ENCODE data around the gene SLC6A11.

SLC6A11 gene

DNA sequence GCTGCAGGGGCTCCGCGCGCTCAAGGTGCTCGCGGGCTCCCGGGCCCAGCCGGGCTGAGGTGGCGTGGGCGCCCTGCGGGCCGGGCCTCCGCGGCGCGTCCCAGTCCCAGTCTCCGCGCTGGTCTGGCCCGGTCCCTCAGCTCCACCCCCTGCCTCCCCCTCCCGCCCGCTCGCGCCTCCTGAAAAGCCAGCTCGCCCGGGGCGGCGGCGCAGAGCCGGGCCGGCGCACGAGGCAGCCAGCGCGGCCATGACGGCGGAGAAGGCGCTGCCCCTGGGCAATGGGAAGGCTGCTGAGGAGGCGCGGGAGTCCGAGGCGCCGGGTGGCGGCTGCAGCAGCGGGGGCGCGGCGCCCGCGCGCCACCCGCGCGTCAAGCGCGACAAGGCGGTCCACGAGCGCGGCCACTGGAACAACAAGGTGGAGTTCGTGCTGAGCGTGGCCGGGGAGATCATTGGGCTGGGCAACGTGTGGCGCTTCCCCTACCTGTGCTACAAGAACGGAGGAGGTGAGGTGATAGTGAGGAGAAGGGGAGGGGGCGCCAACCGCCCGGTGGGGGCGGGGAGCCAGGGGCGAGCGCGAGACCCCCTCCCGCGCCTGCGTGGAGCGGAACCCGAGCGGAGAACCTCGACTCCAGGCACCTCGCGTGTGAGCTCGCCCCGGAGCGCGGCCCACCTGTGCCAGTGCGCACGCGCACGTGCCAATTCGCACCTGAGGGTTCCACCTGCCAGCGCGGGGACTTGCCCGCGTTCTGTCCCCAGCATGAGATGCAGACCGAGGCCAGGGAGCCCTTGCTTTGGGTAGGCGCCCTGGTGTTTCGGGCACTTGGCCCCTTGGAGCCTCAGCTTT lies at the start of gene SLC6A11:
SLC6A11 (plus strand) TSS at position 210 of the 844 bp plus-strand sequence; CDS start at position 248, 38 bp downstream.
- DNase-seq: no peak

DNA sequence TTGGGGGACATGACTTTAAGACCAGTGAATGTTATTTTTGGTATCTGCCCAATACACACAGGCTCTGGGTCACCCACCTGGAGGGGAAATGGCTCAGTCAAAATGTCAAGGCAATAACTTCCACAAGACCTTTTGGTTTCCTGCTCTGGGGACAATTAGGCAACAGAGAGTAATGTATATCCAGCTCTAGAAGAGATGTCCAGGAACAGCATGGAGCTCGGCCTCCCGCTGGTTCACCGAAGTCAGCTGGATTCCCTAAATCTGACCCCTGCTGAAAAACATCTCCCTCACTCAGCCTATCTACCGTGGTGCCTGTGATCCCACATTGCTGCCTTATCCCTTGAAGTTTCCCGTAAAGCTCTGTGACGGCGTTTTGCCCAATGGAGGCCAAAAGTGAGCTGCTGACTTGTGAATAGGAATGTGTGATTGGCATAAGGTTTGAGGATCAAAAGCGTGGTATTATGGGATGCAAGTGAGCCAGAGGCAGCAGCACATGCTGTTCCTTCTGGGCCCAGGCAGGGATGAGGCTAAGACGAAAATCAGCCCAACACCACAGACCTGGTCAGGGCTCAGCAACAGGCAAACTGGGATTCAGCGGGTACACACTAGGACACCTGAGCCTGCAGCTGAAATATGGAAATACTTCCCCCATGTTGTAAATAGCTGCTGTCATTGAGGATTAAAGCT lies 47.2 kb upstream of the SLC6A11 start:
- DNase-seq: no peak

DNA sequence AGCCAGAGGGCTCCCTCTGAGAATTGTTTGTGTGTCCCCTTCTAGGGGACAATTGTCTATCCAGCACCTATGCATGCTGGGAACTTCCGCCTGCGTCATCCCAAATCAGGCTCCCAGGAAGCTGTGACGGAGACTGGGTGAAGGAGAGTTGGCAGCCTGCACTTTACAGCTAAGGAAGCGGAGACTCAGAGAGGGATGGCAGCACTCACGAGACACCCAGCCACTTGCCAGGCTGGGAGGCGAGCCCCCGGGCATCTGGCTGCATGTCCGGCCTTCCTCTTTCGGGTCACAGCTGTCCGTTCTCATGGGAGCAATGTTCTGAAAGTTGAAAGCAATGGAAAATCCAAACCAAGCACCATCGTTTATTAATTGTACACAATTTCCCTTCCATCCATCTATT lies 45.5 kb upstream of the SLC6A11 start:
- DNase-seq: no peak

DNA sequence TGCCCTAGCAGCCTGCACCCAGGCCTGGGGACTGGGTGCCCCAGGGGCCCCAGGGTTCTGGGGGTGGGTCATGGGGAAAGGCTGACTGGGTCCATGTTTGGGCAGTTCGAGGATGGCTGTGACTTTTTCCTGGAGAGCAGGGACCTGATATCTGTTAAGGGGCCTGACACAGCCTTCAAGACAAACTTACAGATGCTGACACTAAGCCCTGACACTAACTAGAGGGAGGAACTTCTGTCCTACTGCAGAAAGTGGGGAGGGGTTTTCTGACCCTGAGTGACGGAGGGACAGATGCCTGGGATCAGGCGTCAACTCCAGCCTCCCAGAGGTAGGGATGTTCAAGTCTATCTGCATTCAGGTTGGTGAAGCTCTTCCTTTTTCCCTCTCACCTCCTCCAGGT lies 45.0 kb upstream of the SLC6A11 start:
- no peak for DNase-seq

DNA sequence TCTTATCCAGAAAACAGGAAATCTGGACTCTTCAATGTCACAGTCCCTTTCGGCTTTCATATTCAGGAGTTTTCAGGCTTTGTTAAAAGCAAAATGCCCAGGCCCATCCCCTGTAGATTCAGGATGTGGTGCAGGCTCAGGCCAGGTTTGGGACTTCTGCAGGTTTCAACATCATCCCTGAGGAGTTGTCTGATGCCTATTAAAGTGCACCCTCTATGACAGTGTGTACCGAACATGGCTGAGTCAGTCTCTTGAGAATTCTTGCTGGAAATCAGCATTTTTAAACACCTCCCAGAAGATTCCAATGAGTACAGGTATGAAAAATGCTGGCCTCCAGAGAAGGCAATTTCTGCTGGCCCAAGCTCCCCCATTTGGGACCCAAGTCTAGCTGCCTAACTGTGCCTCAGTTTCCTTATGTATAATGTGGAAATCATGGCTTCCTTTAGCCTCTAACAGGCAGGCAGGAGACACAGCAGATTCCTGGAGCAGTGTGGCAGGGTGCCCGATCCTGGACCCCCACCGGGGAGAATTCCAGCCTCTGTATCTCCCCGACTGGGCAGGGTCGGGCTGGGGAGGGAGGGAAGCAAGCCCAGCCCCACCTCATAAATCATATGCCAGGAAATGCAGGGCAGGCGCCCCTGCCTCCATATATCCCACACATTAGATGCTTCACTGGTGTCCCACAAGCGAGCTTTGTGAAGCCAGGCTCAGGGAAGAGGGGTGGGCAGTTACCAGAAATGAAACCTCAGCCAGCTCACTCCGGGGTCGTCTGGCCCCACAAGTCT lies 44.4 kb upstream of the SLC6A11 start:
- no peak for DNase-seq

DNA sequence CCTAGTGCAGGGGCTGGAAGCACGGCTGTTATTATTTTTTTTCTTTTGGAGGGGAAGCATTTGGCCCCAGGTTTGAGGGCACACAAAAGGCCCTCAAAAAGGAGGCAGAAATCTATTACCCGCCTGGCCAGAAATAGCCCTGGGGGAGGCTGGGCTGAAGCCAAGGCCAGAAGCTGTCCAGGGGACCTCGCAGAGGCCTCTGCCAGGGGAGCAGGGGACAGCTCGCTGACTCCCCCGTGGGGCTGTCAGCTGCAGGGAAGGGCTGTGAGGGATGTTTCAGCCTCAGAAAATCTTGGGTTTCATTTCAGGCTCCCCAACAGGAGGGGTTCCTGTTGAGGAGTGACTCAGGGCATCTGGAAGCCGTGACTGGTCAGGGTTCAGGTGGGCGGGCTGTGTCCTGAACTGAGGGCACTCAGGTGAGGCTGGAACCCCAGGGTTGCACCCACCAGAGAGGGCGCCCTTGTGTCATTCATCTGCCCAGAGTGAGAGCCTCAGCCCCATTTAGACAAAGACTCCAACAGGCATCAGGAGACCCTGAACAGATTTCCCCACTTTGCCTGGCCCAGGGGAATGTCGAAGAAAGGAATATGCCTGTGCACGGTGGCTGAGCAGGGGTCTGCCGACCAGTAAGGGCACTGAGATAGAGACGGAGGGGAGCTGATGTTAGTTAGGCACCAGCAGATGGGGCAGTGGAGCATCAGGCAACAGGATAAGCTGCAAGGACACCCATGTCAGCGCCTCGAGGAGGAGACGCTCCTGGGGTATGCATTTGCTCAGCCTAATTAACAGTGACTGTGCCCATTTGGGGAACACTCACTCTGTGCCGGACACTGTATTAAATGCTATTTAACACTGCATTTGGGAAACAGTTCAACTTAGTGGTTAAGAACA lies 43.5 kb upstream of the SLC6A11 start:
- DNase-seq: no peak

DNA sequence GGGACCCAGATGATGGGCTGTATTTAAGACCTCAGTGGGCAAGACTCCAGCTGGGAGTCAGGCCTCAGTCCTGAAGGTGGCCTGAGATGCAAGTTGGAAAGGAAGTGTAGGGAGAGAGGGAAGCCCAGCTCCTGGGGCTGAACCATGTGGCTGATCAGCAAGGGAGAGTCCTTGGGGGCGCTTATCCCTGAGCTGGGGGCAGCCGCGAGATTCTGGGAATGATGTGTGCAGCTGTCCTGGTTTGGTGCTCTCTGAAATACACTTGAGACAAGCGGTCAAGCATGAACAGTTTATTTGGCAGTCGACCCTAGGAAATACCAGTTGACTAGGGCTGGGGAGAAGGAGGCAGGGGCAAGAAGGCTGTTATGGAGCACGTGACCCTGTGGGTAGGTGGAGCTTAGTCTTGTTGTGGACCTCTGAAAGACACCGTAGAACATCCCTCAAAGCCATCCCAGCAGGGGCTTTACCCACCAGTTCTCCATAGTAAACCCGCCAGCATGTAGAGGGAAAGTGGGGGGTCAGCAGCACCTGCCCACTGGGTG lies 41.8 kb upstream of the SLC6A11 start:
- DNase-seq: no peak

DNA sequence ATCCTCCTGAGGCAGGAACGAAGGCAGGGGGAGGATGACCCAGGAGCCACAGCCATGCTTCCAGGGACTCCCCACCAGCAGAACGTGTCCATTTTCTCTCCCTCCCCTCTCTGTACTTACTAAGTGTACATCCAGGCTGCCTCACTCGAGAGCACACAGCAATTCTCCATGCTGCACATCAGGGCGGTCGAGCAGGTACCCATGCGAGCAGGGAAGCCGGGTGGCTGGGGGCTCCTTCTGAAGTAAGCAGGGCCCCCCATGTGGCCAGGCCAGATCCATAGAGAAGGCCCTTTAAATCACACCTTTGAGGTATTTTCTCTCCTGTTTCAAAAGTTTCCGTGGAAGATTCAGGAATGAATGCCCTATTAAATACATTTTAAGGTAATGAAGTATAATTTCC lies 41.2 kb upstream of the SLC6A11 start:
- DNase-seq: no peak

DNA sequence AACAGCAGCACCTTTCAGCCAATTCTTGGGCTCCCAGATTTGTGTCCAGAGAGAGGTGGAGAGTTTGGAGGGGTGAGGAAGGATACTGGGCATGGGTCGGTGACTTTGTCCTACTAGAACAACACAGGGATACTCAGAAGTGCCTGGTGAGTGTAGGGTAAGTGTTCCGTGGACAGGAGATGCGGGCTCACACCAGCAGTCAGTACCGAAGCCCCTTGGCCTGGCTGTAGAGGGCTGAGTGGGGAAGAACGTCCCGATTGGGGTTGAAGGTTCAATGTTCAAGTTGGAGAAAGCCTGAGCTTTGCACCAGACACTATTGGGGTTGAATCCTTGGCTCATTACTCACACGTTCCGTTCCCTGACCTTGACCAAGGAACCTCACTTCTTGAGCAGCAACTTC lies 40.8 kb upstream of the SLC6A11 start:
- DNase-seq: no peak

DNA sequence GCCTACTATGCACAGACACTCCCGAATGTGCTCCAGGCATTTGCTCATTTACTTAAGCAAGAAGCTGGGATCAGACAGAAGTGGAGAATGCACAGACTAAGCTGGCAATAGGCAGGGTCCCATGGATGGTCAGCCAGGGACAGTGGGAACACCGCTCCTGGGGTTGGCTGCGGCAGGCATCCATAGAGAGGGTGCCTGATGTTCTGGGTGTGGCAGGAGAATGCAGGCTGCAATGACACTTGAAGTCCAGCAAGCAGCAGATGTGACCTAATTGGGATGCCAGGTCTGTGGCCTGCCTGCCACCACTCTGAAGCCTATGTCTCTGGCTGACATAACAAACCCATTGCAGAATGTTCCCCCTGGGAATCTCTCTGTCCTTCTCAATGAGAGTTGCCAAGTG lies 40.2 kb upstream of the SLC6A11 start:
- DNase-seq: no peak

DNA sequence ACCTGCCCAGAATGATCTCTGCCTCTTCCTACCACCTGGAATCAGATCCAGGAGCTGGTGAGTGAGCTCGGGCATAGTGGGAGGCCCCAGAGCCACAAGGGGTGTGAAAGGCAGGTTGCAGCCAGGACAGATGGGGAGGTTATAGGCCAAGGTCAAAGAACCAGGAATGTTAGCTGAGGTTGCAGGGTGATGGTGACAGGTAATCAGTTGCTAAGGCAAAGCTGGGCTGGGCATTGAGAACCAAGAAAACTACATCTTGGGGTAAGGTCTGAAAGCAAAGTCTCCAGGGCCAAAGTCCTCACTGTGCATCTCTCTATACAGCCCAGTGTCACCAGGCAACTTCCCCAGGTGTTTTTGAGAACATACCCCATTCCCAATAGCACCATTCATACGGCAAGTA lies 38.4 kb upstream of the SLC6A11 start:
- DNase-seq: no peak

DNA sequence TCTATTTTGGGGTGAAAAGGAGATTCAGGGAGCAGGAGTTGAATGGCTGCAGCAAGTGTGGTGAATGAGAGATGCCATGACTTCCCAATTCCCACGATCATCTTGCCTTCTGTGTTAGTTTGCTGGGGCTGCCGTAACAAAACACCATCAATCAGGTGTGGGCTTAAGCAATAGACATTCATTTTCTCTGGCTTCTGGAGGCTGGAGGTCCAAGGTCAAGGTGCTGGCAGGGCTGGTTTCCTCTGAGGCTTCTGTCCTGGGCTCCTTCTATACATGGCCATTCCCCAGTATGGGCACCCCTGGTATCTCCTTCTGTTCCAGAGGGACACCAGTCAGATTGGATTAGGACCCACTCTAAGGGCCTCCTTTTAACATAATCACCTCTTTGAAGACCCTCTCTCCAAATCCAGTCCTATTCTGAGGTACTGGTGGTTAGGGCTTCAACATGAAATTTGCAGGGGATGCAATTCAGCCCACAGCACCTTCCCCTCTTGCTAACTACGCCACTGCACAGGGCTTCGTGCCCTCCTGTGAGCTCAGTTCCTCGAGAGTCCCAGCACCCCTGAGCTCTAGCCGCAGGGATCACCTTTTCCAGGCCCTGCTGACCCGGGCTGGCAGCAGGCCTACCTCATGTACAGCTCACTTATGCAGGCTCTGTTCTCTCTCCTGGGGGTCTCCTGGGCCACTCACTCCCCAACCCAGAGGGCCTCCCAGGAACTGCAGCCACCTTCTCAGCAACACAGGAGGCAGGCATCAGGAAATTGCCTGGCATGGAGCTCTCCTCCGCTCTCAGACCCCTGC lies 37.3 kb upstream of the SLC6A11 start:
- no peak for DNase-seq

DNA sequence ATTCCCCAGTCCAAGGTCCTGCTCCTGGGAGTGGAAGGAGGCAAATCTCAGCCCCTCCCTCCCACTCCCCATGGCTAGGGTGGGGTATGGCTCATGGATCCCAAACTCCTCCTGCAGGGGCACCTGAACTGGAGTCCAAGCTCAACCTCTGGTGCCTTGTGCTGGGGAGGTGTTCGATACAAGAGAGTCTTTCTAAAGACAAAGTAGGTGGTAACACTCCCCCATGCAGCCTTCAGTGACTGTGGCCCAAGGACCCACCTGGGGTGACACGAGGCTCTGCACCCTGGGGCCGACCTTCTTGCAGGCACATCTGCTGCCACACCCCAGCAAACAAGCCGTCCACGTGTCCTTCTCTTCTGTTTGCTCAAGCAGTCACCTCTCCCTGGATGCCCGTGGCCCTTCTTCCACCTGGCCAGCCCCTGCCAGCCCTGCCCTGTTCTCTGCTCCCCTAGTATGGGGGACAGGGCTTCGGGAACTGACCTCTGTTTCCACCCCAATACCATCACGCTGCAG lies 36.7 kb upstream of the SLC6A11 start:
- no peak for DNase-seq

DNA sequence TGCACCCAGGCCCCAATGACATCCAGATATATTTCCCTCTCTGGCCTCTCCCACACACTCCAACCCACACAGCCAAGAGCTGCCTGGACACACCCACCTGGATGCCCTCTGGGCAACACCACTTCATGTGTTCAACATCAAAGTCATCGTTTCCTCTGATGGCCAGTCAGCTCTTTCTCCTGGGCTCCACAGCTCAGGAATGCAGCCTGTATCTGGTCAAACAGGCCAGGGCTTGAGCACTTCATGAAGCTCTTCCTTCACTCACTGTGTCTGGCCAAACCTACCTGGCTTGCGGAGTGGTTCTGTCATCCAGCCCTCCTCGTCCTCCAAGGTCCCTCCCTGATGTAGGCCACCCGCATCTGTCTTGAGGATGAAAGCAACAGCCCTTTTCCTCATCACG lies 35.8 kb upstream of the SLC6A11 start:
- DNase-seq: no peak

DNA sequence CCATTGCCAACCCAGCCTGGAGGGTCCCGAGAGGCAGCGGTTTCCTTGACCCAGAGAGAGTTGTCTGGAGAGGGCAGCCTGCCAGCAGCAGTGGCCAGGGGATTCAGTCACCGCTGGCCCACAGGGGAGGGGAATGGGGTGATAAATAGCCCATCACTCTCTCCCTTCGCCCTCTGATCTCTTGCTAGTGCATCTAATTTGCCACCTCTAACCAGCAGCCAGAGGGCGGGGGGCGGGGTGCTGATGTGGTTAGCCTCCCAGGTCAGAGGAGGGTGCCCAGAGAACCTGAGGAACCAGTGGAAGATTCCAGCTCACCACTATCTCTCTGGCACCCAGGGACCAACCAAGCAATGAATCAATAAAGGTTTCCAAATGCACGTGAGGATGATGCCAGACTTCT lies 35.1 kb upstream of the SLC6A11 start:
- DNase-seq: no peak

DNA sequence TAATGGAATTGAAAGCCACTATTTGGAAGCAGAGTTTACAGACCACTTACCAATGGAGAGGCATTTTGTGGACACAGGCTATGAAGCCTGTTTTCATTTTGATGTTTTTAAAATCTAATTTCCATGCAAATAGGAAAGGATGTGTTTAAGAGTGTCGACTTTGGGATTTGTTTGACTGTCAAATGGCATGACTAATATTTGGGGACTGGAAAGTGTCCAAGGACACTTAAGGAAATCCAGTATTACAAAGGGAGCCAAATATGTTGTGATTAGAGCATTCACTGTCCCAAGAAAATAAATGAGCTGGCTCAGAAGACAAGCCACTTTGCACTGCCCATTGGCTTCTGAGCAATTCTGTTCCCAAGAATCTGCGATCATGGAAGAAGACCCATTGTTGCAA lies 34.0 kb upstream of the SLC6A11 start:
- DNase-seq: no peak

DNA sequence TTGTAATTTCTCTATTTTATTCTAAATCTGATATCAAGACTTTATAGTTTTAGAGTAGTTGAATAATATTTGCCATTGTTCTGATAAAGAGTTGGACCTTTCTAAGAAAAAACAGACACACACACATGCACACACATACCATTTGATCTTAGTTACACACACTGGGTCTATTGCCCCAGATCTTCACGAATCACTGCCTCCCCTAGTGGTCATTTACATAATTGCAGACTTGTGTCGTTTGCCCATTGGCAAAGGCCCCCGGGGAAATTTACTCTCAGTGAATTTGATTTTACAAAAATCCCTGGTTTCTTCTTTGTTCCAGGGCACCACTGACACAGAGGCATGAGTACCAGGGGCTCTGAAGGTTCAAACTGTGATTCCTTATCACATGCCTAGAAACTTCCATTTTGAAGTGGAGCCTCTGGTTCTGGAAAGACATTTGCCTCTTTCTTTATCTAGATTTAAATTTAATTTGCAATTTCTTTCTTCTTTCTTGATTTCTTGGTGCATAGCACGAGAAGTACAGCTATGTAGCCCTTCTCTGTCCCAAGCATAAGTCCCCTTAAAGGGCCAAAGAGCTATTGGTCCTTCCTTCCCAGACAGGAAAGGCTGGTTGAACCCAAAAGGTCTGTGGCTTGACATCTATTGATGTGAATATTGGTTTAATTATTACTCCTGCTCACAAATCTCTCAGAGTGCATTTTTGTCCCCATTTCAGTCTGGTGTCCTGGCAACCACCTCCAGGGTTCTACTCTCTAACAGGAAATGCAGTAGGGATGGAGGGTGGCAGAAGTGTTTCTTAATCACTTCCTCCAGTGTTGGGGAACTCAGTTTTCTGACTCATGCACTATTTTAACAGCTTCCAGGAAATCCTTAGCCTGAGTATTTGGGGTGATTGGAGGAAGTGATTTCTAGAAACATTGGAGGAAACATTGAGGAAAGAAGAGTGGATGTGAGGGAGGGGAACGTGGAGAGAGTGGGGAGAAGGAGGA lies 32.4 kb upstream of the SLC6A11 start:
- peak; percentile 15 for DNase-seq

DNA sequence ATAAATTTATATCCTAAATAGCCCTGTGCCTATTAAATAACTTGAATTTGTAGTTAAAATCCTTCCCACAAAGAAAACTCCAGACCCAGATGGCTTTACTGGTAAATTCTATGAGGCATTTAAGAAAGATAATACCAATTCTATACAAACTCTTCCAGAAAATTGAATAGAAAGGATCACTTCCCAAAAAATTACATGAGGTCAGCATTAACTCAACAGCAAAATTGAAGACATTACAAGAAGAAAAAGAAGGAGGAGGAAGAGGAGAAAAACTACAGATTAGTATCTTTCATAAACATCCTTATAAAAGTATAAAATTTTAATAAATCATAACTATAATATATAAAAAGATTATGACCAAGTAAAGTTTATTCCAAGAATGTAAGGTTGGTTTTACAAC lies 29.4 kb upstream of the SLC6A11 start:
- DNase-seq: no peak

DNA sequence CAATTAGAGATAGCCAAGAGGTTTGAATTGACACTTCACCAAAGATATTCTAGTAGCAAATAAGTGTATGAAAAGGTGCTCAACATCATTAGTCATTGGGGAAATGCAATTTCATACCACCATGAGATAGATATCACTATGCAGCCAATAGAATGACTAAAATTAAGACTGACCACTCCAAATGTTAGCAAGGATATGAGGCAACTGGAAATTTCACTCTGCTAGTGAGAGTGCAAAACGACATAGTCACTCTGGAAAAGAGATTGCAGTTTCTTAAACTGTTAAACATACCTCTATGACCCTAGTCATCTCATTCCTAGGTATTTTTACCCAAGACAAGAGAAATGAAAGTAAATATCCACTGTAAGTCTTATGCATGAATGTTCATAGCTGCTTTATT lies 27.6 kb upstream of the SLC6A11 start:
- DNase-seq: no peak

DNA sequence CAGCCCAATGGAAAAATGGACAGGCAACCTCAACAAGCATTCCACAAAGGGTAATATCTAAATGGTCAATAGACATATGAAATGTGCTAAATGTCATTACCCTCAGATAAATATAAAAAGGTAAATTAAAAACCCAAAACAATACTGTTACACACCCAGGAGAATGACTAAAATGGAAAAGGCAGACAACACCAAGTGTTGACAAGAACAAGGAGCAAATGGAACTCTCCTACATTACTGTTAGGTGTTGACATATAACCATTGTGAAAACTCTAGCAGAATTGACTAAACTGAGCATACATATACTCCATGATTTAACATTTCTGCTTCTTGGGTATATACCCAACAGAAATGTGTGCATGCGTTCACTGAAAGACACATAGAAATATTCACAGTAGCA lies 25.3 kb upstream of the SLC6A11 start:
- DNase-seq: no peak

All from fibroblast of skin of right quadriceps (primary cell).